Adrenal gland (tissue), 5 donors: ENCODE data around the gene KCNMB2.

Source experiments
- POLR2A ChIP-seq, 2 donors: fragments of 450-650 bp; IDR thresholded peaks; one replicate each; pipeline ENCODE4 v1.6.1; 2017; ENCODE audit warnings: antibody characterized with exemption in 2 of 2, mild to moderate bottlenecking in 2 of 2, moderate library complexity in 1 of 2
- TF ChIP-seq, protein P1 (sequence below), 6 experiments: fragments of 450-650 bp in 4 of 6; fragments of 200-600 bp in 2 of 6; sonication (generic) in 1 of 6; IDR thresholded peaks; 1 replicate in 5 of 6; 2 replicates in 1 of 6; pipeline versions ENCODE4 v1.5.1 to v1.8.0; 2016 to 2021; ENCODE audit warnings: antibody characterized with exemption in 6 of 6, mild to moderate bottlenecking in 2 of 6, moderate library complexity in 1 of 6
- donor health status: DM: no; HTN: no; CAD: no.

DNA sequence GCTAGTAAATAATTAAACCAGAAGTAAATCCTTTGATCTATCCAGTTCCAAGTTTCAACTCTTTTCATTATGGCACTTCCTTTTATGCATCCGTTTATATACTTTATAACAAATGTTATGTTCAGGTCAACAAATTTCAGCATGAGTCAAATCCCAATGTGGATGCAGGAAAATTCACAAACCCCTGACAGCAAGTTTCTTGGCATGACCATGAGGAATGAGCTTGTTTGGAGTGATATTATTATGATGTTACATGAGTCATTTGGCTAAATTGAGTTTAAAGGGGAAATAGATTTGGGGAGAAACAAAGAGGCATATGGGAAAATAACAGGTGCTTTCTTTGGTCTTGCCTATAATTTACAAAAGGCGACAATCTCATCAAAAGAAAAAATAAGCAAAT, 32.1 kb upstream of the KCNMB2 start:
- TF ChIP-seq, protein P1, sequence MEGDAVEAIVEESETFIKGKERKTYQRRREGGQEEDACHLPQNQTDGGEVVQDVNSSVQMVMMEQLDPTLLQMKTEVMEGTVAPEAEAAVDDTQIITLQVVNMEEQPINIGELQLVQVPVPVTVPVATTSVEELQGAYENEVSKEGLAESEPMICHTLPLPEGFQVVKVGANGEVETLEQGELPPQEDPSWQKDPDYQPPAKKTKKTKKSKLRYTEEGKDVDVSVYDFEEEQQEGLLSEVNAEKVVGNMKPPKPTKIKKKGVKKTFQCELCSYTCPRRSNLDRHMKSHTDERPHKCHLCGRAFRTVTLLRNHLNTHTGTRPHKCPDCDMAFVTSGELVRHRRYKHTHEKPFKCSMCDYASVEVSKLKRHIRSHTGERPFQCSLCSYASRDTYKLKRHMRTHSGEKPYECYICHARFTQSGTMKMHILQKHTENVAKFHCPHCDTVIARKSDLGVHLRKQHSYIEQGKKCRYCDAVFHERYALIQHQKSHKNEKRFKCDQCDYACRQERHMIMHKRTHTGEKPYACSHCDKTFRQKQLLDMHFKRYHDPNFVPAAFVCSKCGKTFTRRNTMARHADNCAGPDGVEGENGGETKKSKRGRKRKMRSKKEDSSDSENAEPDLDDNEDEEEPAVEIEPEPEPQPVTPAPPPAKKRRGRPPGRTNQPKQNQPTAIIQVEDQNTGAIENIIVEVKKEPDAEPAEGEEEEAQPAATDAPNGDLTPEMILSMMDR (IDR thresholded peaks at IDR 0.05), result no peak
- TF ChIP-seq POLR2A (IDR thresholded peaks at IDR 0.05), result no peak
